GM18508 (cell line): ENCODE data around the gene GNAS.

ENCODE experiments used
- ATAC-seq: cut with Tn5 transposase; IDR thresholded peaks from one replicate; pipeline ENCODE4 v1.9.1; 2021; ENCODE audit warnings: moderate number of reproducible peaks; ENCODE audit not compliant: insufficient read depth, unreplicated experiment

Gene GNAS

GRCh38 chr20:58851969-58852458 is 502 bp upstream of the GNAS start:
- no peak for ATAC-seq

GRCh38 chr20:58853466-58853865 is 950 bp downstream of the GNAS start:
- ATAC-seq, result no peak

DNA sequence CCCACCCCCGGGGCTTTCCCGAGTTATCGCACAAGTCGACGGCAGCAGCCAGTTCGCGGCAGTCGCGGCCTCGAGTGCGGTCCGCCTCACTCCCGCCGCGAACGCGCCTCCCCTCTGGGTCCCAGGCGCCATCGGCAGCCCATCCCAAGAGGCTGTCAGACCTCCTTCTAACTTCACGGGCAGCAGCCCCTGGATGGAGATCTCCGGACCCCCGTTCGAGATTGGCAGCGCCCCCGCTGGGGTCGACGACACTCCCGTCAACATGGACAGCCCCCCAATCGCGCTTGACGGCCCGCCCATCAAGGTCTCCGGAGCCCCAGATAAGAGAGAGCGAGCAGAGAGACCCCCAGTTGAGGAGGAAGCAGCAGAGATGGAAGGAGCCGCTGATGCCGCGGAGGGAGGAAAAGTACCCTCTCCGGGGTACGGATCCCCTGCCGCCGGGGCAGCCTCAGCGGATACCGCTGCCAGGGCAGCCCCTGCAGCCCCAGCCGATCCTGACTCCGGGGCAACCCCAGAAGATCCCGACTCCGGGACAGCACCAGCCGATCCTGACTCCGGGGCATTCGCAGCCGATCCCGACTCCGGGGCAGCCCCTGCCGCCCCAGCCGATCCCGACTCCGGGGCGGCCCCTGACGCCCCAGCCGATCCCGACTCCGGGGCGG is 1.6 kb downstream of the GNAS start:
- no peak for ATAC-seq

GRCh38 chr20:58854638-58855471 is 2.3 kb downstream of the GNAS start:
- no peak for ATAC-seq

DNA sequence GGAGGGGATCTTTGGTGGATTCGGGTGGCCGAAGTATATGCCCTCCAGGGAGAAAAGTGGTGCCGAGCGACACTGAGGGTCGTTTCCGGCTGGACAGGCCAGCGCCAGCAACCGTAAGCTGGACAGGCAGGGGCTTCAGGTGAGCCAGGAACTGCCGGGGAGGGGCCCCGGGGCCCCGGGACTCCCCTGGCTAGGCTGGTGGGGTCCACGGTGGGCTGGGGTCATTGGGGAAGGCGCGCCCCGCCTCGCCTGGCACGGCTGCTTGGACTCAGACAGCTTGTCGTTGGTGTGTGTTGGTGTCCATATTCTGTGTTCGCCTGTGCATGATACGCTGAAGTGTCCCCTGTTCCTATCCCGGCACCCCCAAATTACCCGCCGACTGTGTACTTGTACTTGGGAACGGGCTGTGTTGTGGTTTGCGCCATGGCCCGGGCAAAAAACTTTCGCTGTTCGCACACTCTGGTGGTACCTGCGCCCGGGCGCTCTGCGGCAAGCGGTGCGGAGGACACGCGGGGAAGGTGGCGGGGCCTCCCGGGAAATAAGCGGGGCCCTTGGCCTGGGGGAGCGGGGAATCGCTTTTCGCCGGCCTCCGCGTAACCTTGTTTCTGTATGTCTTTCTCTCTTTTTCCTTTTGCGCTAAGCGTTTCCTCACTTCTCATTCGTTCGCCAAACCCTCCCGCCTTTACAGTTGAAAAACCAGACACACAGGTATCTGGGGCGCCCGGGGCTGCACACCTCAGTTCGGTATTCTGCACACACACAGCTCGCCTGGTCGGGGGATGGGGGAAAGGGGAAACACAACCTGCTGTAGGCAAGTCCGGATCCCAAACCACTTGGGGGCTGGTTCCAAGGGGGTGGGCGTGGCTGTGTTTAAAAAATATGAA is 3.2 kb downstream of the GNAS start:
- ATAC-seq, result no peak

- ATAC-seq, result no peak
Measured at GRCh38 chr20:58863044-58863790, 10.7 kb downstream of the GNAS start.

DNA sequence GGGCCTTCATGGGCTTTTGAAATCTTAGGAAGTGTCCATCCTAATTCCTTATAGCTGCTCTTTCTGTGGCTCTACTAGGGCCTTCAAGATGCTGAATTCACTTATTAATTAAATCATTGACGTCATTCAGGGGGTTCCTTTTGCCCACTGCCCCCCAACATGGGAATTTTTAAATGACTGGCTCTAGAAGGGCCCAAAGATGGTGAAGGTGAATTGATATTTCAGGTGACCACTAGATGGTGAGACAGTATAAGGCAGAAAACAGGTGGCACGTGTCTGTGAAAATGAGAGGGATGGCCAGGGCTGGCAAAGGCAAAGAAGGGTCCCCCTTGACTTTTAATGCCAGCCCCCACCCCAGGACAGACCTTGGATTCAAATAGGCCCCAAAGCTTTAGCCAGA is 11.8 kb downstream of the GNAS start:
- no peak for ATAC-seq

GRCh38 chr20:58865843-58866242 is 13.3 kb downstream of the GNAS start:
- ATAC-seq, result no peak

- ATAC-seq, result no peak
Measured at GRCh38 chr20:58867211-58867610, 14.7 kb downstream of the GNAS start.

GRCh38 chr20:58868795-58869194 is 16.3 kb downstream of the GNAS start:
- ATAC-seq, result no peak

GRCh38 chr20:58869662-58870227 is 17.2 kb downstream of the GNAS start:
- no peak for ATAC-seq

GRCh38 chr20:58870293-58871014 is 17.9 kb downstream of the GNAS start:
- no peak for ATAC-seq

DNA sequence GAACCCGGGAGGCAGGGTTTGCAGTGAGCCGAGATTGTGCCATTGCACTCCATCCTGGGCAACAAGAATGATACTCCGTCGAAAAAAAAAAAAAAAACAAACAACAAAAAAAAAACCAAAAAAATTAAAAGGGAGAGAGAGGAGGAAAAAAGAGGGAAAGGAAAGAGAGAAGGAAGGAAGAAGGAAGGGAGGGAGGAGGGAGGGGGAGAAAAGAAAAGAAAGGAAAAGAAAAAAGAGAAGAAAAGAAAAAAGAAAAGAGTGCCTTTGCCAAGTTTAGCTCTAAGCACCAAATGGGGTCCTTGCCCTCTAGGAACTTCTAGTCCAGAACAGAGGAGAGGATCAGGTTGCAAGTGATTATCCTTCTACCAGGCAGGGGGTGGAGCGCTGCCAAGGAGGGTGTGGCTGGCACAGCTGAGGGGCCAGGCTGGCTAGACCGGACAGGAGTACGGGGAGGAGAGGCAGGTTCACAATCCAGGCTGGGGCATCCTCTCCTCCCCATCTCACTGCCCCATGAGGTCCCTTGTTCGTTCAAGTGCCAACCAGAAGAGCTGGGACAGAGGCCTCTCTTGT is 19.1 kb downstream of the GNAS start:
- no peak for ATAC-seq

DNA sequence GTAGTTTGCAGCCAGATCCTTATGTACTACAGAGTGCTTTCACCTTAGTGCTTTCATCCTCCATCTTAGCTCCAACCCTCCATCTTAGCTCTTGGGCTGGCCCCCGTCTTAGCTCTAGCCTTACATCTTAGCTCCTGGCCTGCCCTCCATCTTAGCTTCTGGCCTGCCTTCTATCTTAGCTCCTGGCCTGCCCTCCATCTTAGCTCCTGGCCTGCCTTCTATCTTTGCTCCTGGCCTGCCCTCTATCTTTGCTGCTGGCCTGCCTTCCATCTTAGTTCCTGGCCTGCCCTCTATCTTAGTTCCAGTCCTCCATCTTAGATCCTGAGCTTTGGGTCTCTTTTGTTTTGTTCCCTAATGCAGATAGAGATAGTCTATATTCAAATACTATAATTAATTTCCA is 22.0 kb downstream of the GNAS start:
- no peak for ATAC-seq

DNA sequence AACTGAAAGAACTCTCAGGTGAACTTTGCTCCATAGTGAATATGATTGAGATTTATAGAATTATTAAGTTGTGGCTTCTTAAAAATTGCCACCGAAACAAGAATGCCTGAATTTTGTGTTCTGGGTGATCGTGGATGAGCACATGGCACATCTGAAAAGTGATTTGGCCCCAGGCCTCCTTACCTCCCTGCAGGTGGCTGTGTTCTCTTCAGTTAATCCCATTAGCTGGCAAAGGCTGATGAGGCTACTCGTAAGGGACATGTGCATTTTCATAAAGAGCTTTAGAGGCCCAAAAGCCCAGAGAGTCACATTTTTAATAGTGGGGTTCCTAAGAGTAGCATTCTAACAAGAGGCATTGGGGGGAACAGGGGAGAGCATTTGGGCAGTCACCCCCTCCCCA is 22.6 kb downstream of the GNAS start:
- no peak for ATAC-seq

DNA sequence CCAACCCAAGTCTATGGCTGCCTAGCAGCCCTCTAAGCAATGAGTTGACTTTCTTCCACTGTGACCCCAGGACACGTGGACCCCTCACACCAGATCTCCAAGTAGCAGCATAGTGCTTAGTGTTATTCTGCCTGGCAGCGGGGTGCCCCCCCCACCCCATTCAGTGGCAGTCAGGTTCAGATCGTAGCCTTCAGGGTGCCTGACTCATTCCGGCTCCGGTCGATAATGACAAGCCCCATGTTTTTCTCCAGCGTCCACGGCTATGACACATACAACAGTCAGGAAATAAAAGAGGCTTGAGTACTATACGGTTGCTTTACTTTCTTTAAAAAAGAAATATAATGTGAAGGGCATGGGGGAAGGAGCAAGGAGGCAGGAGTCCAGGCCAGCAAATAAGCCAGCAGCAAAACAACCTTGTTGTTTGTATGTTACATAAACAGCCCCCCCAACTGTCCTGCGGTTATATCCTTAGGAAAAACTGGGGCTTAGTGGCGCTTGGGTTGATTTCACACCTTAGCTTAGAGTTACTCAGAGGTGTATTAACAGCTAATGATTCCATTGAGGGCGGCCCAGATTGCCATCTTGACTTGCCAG is 23.1 kb downstream of the GNAS start:
- ATAC-seq, result no peak

DNA sequence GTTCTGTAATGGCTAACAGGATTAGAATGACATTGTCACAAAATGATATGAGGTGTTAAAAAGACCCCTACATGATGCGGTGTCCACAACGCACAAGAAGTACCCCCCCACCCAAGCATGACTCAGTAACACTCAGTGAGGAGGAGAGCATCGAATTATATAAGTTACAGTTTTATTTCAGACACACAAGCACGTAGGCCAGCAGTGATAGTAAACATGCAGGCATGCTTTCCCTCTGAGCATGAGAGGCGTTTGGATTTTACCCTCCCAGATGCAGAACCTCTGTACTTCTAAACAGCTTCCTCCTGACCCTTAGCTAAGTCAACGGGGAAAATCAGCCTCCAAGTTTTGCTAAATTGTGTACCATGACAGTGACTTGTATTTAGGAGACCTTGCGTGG is 23.9 kb downstream of the GNAS start:
- no peak for ATAC-seq
